Measurements from ENCODE around the gene CABP2. TPM values are rescaled to one million over a fixed set of nuclear protein-coding genes. Genes with fewer than 3 reads are reported as not detected.
A peak's percentile ranks its signal among the peaks of the same experiment; 100 is the strongest.
"Not testable (repeated sequence)": the region's sequence is repeated elsewhere in the genome, so short reads cannot be mapped to it uniquely, and the experiment has no call there.

Gene CABP2
- total RNA-seq: not detected
- long read RNA-seq: 0 reads

DNA sequence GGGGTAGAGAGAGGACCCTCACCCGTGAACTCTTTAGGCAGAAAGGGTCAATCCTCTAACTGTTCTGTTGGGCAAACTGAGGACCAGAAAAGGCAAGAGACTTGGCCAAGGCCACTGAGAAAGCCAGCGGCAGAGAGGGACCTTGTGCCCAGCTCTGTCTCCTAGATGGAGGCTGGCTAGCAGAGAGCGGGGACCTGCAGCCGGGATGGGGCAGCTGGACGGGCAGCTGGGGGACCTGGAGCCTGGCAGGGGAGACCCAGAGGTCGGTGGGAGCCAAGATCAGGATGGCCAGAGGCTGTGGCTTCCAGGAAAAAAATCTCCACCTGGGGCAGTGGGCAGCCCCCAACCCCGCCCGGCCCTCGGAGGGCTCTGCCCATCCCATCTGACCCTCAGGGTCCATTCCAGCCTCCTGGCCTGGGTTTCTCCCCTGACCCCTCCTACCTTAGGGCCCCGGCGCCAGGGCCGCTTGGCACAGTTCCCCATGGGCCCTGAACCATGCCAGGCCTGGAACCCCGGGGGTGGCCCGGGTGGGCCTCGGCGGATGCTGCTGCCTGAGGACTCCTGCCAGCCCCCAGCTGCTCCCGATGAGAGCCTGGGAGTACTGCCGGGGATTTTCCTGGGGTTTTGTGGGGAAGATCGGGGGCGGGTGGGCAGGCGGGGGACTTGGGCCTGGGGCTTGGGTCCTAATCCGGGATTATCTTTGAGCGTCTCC is at the start of gene CABP2:
CABP2 (minus strand) TSS at position 603 of the 712 bp plus-strand sequence; CDS start at position 483, 120 bp downstream.
- DNase-seq (no peak), ATAC-seq (no peak)
- intact Hi-C loops (cut with DNase I): no loop called here

DNA sequence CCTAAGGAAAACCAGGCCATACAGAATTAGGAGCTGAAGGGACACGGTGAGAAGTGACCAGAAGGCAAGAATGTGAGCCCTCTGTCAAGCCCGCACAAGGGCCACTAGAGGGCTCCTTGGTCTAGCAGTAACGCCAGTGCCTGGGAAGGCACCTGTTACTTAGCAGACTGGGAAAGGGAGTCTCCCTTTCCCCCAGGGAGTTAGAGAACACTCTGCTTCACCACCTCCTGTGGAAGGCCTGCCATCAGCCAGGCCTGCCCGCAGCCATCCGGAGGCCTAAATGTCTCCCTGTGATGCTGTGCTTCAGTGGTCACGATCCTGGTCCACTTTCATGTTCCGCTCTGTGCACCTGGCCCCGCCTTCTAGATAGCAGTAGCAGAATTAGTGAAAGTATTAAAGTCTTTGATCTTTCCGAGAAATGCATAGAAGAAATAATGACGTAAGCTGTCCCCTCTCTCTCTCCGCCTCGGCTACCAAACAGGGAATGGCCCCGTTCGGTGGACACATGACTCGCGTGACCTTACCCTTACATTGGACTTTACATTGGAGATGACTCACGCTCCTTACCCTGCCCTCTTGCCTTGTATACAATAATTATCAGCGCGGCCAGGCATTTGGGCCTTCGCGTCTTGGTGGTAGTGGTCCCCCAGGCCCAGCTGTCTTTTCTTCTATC is 49.6 kb upstream of the CABP2 start:
- peak; percentile 49 for DNase-seq
- peak; percentile 22 to 53 for ATAC-seq
- intact Hi-C loops (cut with DNase I): no loop called here

DNA sequence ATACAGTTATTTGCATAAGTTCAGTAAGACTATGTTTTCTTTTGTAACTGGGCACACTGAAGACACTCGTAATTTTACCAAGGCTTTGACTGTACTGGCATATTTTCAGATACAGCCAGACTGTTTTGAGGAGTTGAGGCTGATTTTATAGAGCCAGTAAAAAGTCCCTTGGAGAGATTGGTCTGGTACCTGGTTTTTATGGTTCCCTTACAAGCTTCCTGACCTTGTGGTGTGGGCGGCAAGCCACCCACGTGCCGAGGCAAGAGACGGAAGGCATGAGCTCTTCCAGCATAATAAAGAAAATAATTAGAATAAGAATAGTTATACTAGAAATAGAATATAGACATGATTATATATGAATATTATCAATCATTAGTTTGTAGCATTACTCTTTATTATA is 49.1 kb upstream of the CABP2 start:
- no peak for DNase-seq
- intact Hi-C loops (cut with DNase I): no loop called here
- ATAC-seq: no peak

DNA sequence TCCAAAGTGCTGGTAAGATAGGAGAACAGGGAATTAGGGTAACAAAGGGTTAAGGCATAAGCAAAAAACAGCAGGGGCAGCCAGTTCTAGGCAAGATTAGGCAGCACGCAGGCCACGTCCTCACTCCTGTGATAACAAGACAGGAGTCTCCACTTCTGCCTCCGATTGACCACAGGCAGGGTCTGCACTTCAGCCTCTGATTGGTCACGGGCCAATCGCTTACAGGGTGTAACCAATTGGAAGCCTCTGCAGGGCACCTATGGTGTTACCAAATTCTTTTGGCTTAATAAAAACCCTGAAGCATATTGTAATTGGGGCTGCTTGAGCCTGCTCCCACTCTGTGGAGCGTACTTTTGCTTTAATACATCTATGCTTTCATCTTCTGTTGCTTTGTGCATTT is 48.2 kb upstream of the CABP2 start:
- ATAC-seq: no peak
- intact Hi-C loops (cut with DNase I): no loop called here
- no peak for DNase-seq

DNA sequence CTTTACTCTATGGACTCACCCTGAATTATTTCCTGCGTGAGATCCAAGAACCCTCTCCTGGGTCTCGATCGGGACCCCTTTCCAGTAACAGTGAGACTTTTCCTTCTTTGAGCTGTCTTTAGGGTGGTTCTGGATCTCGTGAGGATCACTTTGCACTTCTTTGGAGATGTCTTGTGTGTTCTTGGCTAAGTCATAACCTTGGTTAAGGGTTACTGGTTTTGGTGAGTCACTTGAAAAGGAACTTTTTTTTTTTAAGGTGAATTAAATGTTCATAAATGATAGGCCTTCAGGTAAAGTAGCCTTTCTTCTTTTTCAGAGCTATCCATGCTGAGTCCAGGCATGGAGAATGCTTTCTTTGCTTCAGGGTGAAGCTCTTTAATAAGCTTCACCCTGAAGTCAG is 41.0 kb upstream of the CABP2 start:
- ATAC-seq: peak in 1 of 2 donors; percentile 29

DNA sequence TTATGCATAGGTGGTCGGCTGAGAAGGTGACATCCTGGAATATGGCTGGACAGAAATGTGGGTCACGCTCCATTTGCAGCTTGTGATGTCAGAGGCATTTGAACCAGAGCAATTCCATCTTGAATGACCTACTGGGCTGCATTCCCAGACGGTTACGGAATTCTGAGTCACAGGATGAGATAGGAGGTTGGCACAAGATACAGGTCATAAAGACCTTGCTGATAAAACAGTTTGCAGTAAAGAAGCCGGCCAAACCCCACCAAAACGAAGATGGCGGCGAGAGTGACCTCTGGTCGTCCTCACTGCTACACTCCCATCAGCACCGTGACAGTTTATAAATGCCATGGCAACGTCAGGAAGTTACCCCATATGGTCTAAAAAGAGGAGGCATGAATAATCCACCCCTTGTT is 40.5 kb upstream of the CABP2 start:
- ATAC-seq (peak; percentile 82 to 89), DNase-seq (peak; percentile 81)
- intact Hi-C loops (cut with DNase I): loop anchor here in 1 of 2 donors (5.0 kb wide), 1 partner anchor 56 kb away; the partner anchor contains the start of genes CDK2AP2 and PITPNM1

More for the DNA sequence above, 41.0 kb upstream of the CABP2 start:
- intact Hi-C loops (cut with DNase I): loop anchor here in 1 of 2 donors (5.0 kb wide), 1 partner anchor 57 kb away; the partner anchor contains the start of genes CDK2AP2 and PITPNM1
- no peak for DNase-seq

DNA sequence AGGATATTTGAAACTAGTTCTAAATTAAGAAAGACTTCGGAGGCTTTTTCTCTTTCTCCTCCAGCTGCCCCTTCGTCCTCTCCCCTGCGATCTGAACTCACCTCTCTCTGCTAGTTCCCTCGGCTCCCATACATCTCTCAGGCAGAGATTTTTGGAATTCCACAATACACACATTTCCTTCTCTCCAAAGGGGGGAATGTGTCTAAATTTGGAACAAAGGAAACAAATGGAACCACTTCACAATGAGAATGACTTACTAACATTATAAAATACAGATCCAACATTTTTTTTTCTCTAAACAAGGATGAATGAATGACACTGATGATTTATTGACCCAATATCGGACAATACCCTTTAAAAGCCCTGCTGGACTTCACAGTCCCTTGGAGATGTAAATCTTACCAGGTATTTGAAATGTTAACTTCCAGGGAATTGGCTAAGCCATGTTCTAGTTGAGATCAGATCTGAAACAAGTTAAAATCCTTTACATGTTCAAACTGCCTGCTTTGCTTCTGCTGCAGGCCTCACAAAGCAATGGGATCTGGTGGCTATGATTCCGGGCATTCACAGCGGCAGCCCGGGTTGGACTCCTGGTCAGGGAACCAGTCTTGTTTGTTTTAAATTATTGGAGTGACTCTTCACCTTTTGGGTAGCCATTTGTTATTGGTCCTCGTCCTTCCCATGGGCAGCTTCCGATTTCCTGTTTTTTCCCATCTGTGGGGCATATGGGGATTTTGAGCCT is 39.9 kb upstream of the CABP2 start:
- intact Hi-C loops (cut with DNase I): loop anchor here in 1 of 2 donors (5.0 kb wide), 1 partner anchor 56 kb away; the partner anchor contains the start of genes CDK2AP2 and PITPNM1
- ATAC-seq: no peak
- DNase-seq: no peak

DNA sequence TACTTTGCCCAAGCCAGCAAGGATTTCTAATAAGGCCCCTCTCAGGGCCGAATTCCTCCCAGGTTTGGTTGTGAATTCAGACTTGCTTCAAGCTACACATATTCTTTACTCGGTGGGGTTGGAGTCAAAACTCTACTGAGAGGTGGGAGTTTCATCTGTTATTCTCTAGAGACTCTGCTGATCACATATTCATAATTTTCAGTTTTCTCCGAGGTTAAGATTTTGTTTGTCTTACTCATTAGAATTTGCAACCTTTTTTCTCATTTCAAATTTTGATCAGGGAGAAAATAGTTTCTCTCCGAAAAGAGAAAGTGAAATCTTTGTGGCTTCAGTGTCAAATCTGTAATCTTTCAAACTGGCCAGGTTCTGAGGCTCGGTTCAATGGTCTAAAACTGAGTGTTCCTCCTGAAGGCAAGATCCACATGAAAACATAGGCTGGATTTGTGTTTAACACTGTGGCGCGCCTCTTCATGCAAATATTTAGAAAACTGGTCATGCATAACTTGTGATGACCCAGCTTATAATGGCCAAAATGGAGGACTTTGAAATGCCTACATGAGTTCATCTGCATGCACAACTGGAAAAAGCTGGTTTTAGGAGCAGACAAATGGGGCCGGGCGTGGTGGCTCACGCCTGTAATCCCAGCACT is 38.8 kb upstream of the CABP2 start:
- DNase-seq: no peak
- no peak for ATAC-seq
- intact Hi-C loops (cut with DNase I): loop anchor here in 1 of 2 donors (5.0 kb wide), 1 partner anchor 55 kb away; the partner anchor contains the start of genes CDK2AP2 and PITPNM1

DNA sequence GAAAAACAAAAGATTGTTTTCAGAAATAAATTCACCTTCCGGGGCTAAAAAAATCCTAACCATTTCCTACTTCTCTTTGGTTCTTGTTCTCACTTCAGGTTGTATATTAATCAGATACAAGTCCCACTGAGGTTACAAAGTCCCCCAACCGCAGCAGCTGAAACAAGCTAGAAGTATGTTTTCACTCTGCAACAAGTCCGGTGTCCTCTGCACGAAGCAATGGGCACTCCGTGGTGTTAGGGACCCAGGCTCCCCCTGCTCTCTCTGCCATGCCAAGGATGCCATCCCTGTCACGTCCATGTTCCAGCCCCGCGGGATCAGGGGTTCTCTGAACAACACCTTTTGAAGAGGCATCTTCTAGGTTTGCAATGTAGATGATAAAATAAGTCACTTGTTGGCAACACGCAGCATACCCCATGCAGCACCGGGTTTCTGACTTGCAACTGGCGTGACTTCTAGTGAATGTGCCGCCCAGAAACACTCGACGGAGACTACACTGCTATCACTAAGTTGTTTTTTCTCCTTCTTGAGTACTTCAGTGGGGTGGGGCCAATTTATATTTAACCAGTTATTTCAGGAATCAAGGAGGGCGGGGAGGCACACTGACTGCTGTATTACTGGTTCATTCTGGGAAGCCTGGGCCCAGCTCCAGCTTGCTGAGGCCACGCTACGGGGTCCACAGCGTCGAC is 35.0 kb upstream of the CABP2 start:
- intact Hi-C loops (cut with DNase I): no loop called here
- peak; percentile 73 for DNase-seq
- ATAC-seq: peak; percentile 85 to 89

DNA sequence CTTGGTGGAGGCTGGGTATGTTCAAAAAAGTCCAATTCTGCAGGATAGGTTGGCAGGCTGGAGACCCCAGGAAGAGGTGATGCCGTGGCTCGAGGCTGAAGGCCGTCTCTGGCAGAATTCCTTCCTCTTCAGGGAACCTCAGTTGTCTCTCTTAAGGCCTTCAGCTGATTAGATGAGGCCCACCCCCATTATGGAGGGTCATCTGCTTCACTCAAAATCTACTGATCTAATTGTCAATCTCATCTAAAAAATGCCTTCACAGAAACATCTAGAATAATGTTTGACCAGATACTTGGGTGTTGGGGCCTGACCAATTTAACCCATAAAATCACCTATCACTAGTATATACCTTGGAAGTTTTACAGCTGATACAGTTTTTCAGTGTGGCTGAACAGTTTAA is 33.0 kb upstream of the CABP2 start:
- intact Hi-C loops (cut with DNase I): no loop called here
- DNase-seq (no peak), ATAC-seq (no peak)

DNA sequence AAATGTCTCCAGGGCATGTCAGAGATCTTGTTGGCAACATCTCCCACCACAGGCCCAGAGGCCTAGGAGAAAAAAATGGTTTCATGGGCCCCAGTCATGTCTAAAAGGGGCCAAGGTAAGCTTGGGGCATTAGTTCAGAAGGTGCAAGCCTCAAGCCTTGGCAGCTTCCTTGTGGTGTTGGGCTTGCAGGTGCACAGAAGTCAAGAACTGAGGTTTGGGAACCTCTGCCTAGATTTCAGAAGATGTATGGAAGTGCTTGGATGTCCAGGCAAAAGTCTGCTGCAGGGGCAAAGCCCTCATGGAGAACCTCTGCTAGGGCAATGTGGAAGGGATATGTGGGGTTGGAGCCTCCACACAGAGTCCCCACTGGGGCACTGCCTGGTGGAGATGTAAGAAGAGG is 28.5 kb upstream of the CABP2 start:
- DNase-seq; ATAC-seq; intact Hi-C loops (cut with DNase I): not testable (repeated sequence)

DNA sequence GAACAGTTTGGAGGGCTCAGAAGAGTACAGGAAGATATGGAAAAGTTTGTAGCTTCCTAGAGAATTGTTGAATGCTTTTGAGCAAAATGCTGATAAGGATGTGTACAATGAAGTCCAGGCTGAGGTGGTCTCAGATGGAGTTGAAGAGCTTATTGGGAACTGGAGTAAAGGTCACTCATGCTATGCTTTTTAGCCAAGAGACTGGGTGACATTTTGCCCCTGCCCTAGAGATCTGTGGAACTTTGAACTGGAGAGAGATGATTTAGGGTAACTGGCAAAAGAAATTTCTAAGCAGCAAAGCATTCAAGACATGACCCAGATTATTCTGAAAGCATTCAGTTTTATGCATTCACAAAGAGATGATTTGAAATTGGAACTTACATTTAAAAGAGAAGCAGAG is 27.9 kb upstream of the CABP2 start:
- DNase-seq (no peak), ATAC-seq (no peak)
- intact Hi-C loops (cut with DNase I): no loop called here

DNA sequence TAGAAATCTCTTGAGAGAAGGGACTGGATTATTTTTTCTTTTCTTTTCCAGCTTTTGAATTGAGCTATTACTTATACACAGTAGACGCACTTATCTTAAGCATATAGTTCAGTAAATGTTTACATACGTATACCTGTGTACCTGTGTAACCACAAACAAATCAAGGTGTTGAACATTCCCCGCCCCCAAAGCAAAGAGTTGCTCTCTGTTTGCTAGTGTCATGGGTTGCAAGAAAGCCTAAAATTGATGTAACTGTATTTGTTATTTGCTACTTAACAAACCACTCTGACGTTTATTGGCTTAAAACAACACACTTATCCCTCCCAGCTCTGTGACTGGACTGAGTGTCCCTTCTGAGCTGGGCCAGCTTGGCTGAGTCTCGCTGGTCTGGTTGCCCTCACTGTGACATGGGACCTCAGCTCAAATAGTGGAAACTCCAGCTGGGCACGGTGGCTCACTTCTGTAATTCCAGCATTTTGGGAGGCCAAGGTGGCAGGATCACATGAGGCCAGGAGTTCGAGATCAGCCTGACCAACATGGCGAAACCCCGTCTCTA is 25.4 kb upstream of the CABP2 start:
- ATAC-seq (no peak), DNase-seq (no peak)
- intact Hi-C loops (cut with DNase I): no loop called here

DNA sequence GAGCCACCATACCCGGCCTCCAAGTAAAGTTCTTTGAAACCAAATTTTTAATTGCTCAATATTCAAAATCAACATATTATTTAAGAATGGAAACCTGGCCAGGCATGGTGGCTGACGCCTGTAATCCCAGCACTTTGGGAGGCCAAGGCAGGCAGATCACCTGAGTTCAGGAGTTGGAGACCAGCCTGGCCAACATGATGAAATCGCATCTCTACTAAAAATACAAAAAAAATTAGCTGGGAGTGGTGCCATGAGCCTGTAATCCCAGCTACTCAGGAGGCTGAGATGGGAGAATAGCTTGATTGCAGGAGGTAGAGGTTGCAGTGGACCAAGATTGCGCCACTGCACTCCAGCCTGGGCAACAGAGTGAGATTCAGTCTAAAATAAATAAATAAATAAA is 24.9 kb upstream of the CABP2 start:
- intact Hi-C loops (cut with DNase I); ATAC-seq; DNase-seq: not testable (repeated sequence)

DNA sequence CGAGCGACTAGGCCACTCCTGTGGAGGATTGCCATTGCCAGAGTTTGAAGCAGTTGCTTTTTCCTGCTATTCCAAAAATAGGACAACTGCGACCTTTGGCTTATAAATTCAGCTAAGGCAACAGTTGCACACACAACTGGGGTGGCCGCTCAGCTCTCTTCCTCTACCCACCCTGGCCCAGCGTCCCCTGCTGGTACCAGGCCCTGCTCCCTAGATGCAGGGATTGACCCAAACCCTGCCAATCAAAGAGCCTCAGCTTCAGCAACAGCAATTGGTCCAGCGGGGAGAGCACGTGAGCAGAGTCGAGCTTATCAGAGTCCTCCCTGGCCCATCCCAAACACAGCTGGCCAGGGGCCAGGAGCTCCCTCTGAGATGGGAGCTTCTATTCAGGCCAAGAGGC is 22.0 kb upstream of the CABP2 start:
- DNase-seq (peak; percentile 62), ATAC-seq (peak; percentile 83 to 94)
- intact Hi-C loops (cut with DNase I): no loop called here

DNA sequence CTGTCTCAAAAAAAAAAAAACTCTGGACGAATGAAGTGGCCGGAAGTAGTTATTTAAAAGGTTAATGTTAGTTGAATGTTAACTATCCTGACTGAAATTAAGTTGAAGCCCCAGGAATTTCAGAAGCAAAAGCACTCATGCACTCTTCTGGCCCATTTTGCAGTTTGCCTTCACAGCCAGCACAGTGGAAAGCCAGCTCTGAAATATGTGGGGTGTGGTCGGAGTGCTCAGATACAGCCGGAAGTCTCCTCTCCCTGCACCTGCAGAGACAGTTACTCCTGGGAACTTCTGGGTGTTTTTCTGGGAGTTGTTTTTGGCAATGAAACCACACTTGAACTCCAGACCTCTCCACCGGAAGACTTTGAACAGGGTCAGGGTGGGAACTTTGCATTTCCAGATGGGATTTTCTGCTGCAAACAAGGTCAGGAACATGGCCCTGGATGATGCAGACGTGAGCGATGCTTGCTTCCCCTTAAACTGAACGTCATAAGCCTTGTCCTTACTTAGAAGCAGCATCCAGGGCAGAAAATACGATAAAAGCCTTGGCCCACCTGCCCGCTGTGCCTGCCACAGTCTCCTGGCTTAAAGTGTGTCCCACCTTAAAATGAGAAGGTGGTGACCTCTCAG is 21.5 kb upstream of the CABP2 start:
- ATAC-seq: peak in 1 of 2 donors; percentile 22
- no peak for DNase-seq
- intact Hi-C loops (cut with DNase I): no loop called here

DNA sequence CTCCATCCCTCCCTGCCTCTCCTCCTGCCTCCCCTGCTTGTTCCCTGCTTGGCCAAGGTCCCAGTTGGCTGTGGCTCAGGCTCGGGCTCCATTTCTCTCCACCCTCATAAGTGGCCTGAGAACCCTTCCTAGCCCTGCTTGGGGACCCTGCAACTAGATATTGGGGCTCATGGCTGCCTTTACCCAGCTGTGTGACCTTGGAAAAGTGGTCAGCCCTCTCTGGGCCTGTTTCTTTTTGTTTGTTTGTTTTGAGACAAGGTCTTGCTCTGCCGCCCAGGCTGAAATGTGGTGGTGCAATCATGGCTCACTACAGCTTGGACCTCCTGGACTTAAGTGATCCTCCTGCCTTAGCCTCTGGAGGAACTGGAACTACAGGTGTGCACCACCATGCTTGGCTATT is 20.3 kb upstream of the CABP2 start:
- intact Hi-C loops (cut with DNase I): no loop called here
- ATAC-seq (no peak), DNase-seq (no peak)

DNA sequence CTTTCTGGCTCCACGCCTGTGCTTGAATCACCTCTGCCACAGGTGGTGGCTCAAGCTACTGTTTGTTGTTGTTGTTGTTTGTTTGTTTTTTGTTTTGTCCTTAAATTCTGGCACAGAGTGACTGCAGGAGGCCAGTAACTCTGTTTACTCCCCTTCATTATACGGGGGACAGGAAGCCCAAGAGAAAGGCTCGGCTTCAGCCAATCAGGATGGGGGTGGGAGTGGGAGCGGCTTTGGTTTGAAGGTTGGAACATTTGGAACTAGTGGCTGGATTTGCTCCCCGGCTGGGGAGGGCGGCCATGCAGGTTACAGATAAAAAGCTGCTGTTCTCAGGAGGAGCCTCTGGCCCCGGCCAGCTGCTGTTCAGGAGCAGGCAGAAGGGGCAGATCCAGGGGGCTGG is 19.7 kb upstream of the CABP2 start:
- intact Hi-C loops (cut with DNase I): no loop called here
- no peak for ATAC-seq

More for the DNA sequence above, 19.7 kb upstream of the CABP2 start:
- no peak for DNase-seq

Data from left cardiac atrium (tissue), 4 donors.